ENCODE results near the gene FAM162A.
"Not testable (repeated sequence)": the region's sequence is repeated elsewhere in the genome, so short reads cannot be mapped to it uniquely, and the experiment has no call there.

The FAM162A gene

GRCh38 chr3:122427857-122428471, 44.0 kb downstream of the FAM162A start:
- no peak for DNase-seq

- no peak for DNase-seq
Observed at GRCh38 chr3:122430371-122430770, 46.4 kb downstream of the FAM162A start.

GRCh38 chr3:122435950-122436349, 52.0 kb downstream of the FAM162A start:
- DNase-seq = no peak

GRCh38 chr3:122443090-122443489, 59.1 kb downstream of the FAM162A start:
- no peak for DNase-seq

GRCh38 chr3:122443762-122444490, 59.9 kb downstream of the FAM162A start:
- not testable (repeated sequence) for DNase-seq

- not testable (repeated sequence) for DNase-seq
Observed at GRCh38 chr3:122444491-122444887, 60.5 kb downstream of the FAM162A start.

- DNase-seq = not testable (repeated sequence)
Observed at GRCh38 chr3:122448218-122448617, 64.2 kb downstream of the FAM162A start.

- no peak for DNase-seq
Observed at GRCh38 chr3:122451371-122451770, 67.4 kb downstream of the FAM162A start.

GRCh38 chr3:122456074-122456473, 72.1 kb downstream of the FAM162A start:
- no peak for DNase-seq

GRCh38 chr3:122457706-122458105, 73.7 kb downstream of the FAM162A start:
- no peak for DNase-seq

- DNase-seq = no peak
Observed at GRCh38 chr3:122458992-122459391, 75.0 kb downstream of the FAM162A start.

GRCh38 chr3:122461806-122462205, 77.8 kb downstream of the FAM162A start:
- DNase-seq = no peak
